ENCODE measurements around the gene GNPDA1.
A peak's percentile ranks its signal among the peaks of the same experiment; 100 is the strongest.
"Not testable (repeated sequence)": the region's sequence is repeated elsewhere in the genome, so short reads cannot be mapped to it uniquely, and the experiment has no call there.

GNPDA1 gene

GRCh38 chr5:142012792-142013388, at the start of gene GNPDA1:
Gene GNPDA1 (minus strand): TSS chr5:142013027. CDS start chr5:142012035, 992 bp downstream.
- DNase-seq = peak; percentile 69

- DNase-seq = no peak
These were observed 46.6 kb upstream of the GNPDA1 start for GRCh38 chr5:142059304-142059940.

- DNase-seq = no peak
These were observed 44.9 kb upstream of the GNPDA1 start for GRCh38 chr5:142057697-142058056.

- no peak for DNase-seq
These were observed 44.2 kb upstream of the GNPDA1 start for GRCh38 chr5:142056816-142057696.

DNA sequence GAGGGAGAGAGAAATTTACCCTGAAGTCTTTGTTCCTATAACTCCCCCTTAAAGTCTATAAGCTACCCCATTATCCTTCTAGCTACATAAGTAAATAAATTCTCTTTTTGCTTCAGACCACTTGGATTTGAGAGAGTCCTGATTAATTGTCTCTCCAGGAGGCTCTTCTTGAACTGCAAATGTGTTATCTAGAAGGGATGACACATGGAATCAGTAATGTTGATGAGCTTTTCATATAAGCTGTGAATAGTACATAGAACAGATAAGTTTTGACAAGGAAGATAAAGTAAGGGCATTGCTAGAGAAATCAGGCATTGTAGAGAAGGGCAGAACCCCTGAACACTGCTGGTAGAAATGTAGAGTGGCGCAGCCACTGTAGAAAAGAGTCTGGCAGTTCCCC, 42.5 kb upstream of the GNPDA1 start:
- DNase-seq = no peak

- no peak for DNase-seq
These were observed 40.8 kb upstream of the GNPDA1 start for GRCh38 chr5:142053426-142054151.

GRCh38 chr5:142052026-142052425, 39.2 kb upstream of the GNPDA1 start:
- DNase-seq = not testable (repeated sequence)

DNA sequence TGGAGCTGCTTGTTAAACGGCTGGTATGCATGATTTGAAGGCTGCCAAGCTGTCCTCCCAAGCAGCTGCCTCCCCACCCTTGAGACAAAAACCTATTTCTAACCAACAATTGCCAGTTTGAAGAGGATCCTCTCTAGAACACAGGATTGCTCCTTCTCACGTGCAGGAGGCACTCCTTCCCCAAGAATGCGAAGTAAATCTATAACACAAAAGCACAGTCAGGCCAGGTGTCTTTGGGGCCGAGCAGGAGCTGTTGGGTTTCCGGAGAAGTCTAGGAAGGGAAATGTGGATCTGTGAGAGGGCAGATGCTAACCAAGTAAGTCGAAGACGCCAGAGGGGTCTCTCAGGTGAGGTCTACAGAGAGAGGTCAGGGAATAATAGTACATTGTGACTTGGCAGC, 35.4 kb upstream of the GNPDA1 start:
- no peak for DNase-seq

DNA sequence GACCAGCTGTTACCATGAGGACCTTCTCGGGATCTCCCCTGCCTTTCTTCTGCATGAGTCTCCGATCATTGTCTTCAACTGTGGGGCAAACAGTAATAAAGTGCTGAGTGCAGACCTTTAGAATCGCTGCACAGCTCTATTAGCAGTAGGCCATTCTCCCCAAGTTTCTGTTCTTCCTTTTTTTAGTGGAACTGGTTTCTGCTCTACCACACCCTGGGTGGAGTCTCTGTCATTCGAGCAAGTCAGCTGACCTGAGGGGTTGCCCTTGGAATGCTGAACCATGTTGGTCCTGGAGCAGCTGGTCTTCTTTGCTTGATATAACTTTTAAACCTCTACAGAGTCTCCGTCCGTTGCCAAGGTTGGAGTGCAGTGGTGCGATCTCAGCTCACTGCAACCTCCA, 33.4 kb upstream of the GNPDA1 start:
- DNase-seq = no peak

- DNase-seq = not testable (repeated sequence)
These were observed 28.1 kb upstream of the GNPDA1 start for GRCh38 chr5:142040881-142041280.

DNA sequence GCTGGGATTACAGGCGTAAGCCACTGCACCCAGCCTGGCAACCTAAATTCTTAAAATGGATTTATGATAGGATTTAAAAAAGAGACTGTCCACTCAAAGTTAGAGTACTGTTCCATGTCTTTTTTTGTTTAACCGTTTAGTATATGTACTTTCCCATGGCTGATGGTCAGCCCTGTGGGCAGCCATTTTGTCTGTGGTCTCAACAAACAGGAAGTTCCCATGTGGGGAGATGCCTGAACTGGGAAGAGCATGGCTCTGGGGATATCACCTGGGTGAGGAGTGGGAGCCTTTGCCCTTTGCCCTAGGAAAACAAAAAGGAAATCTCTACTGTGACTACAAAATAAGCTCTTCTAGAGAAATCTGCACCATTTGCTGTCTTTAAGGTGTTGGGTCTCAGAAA, 27.5 kb upstream of the GNPDA1 start:
- no peak for DNase-seq

- DNase-seq = no peak
These were observed 25.9 kb upstream of the GNPDA1 start for GRCh38 chr5:142038735-142039134.

DNA sequence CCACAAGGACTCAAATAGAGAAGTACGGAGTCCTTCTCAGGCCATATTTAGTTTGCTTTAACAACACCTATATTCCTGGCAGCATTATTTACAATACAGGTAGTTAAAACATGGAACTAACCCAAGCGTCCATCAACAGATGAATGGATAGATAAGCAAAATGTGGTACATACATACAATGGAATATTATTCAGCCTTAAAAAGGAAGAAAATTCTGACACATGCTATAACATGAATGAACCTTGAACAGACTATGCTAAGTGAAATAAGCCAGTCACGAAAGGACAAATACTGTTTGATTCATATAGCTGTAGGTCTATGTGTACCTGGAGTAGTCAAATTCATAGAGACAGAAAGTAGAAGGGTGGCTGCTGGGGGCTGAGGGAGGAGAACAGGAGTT, 24.8 kb upstream of the GNPDA1 start:
- DNase-seq = not testable (repeated sequence)

- DNase-seq = no peak
These were observed 24.1 kb upstream of the GNPDA1 start for GRCh38 chr5:142036918-142037317.

DNA sequence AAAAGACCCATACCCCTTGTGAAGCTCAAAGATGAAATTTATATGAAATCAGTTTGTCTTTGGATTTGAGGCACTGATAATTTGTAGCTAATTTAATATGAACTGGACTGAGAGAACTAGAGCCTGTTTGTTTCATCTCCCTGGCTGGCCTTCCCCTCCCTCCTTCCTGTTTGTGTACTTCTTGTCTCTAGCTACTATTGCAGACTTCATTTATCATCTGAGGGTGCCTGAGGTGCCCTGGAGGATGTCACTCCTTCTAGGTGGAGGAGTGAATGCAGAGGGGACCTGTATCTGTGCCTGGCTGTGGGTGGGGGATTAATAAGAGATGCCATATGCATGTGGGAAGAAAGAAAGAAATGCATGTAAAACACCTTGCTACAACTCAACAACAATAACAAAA, 22.2 kb upstream of the GNPDA1 start:
- no peak for DNase-seq

DNA sequence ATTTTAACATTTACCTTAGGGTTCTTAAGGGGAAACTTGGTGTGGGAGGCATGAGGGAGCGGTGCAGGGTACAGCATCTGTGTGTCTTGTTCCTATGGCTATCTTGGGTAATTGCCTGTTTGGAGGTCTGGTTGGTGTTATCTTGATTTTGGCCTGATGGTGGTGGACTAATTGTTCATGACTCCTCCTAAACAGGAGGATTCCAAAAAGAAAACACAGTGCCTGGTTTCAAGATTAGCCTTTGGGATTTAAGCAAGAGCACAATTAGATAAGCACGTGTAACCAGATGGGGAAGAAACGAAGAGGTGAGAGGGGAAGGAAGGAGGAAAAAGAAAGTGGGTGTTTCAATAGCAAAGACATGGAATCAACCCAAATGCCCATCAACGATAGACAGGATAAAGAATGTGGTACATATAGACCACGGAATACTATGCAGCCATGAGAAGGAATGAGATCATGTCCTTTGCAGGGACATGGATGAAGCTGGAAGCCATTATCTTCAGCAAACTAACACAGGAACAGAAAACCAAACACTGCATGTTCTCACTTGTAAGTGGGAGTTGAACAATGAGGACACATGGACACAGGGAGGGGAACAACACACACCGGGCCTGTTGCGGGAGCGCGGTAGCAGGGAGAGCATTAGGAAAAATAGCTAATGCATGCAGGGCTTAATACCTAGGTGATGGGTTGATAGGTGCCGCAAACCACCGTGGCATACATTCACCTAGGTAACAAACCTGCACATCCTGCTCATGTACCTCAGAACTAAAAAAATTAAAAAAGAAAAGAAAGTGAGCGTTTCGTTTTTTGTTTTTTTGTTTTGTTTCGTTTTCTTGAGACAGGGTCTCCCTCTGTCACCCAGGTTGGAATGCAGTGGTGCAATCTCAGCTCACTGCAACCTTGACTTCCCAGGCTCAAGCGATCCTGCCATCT, 21.1 kb upstream of the GNPDA1 start:
- DNase-seq = not testable (repeated sequence)

- peak; percentile 29 for DNase-seq
These were observed 20.2 kb upstream of the GNPDA1 start for GRCh38 chr5:142032747-142033631.

- no peak for DNase-seq
These were observed 19.3 kb upstream of the GNPDA1 start for GRCh38 chr5:142032150-142032549.

GRCh38 chr5:142025637-142026036, 12.8 kb upstream of the GNPDA1 start:
- no peak for DNase-seq

DNA sequence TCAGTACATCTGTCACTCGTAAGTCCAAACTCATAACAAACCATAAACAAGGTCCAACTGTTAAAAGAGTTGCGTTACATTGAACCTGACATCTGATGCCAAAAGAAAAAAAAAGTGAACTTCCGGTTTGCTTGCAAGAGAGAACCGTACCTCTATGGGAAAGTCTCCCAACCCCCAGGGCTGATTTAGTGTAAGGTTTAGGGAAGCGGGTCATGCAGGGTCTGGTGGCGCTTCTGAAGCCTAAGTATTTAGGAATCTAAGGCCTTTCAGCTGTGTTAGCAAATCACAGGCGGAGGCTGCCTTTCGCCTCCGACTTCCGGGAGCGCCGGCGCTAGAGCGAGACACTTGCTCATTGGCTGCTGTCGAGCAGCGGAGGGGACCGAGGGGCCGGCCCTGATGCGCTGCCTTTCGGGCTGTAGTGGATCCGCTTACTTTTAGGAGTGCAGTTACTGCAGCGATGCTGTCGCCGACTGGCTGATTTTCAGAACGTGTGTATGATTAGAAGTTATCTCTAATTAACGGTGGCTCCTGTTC, 12.0 kb upstream of the GNPDA1 start:
- peak; percentile 84 for DNase-seq

DNA sequence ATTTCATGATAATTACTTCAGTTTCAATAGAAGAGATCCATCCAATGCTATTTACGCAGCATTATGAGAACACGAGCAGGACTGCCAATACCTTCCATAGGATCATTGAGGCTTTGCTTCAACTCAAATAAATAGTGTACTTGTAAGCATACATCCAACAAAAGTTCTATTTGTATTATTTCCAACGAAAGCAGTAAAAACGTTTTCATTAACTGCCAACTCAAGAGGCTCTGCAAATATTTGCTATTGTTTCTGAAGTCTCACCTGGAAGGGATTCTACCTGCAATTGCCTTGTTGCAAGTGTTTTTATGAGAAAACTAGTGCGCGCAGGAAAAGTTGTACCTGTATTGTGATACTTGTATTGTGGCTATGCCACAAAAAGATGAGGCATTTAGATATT, 11.0 kb upstream of the GNPDA1 start:
- DNase-seq = peak; percentile 21

Data from NCI-H146 (cell line).